ENCODE measurements around the gene NWD2. TPM values are rescaled to one million over a fixed set of nuclear protein-coding genes. Genes with fewer than 3 reads are reported as not detected.
A peak's percentile ranks its signal among the peaks of the same experiment; 100 is the strongest.

Gene NWD2
- total and polyA plus RNA-seq, 2 experiments from 2014 or later: 0.33 TPM; not detected in 1

GRCh38 chr4:37438564-37439279, 194.2 kb downstream of the NWD2 start:
- Histone ChIP-seq H3K27me3 (no peaks in the 10 kb centered on the region), H3K9me3 (ENCODE audit: low read depth) (no peaks in the 10 kb centered on the region), H3K36me3 (replicated peaks; ENCODE audit: insufficient read depth, low read depth) (no peaks in the 10 kb centered on the region), H3K4me2 (no peak overlapping the region), H3K9me2 (replicated peaks; ENCODE audit: insufficient read depth) (no peaks in the 10 kb centered on the region), H3K27ac (peak overlapping the region; percentile 90), H2AFZ (no peak overlapping the region), H3K79me2 (no peaks in the 10 kb centered on the region), H4K20me1 (ENCODE audit: insufficient read depth, poor library complexity, severe bottlenecking) (no peaks in the 10 kb centered on the region), H3K4me3 (no peak overlapping the region), H3K4me1 (ENCODE audit: insufficient read depth) (peaks cover 17% of the 10 kb centered on the region)
- TF ChIP-seq EZH2phosphoT487 (IDR thresholded peaks at IDR 0.05; ENCODE audit: low read depth, severe bottlenecking, unreplicated experiment) (no peak), EZH2 (IDR thresholded peaks at IDR 0.05; ENCODE audit: borderline replicate concordance) (no peak), CTCF (IDR thresholded peaks at IDR 0.05; ENCODE audit: poor library complexity) (no peak)
- no peak for DNase-seq (ENCODE audit: low spot score)
- WGBS (ENCODE audit: low lambda C conversion rate, missing lambda C conversion rate): 71% methylated on average over 8 of the region's 8 CpGs

- 59% methylated on average over 5 of the region's 5 CpGs for WGBS (ENCODE audit: low lambda C conversion rate, missing lambda C conversion rate)
- H3K36me3 ChIP-seq (replicated peaks; ENCODE audit: insufficient read depth, low read depth): no peaks in the 10 kb centered on the region
- no peaks in the 10 kb centered on the region for H3K9me3 ChIP-seq (ENCODE audit: low read depth)
- H3K27me3 ChIP-seq: no peaks in the 10 kb centered on the region
- H3K9me2 ChIP-seq (replicated peaks; ENCODE audit: insufficient read depth): no peaks in the 10 kb centered on the region
- H3K27ac ChIP-seq: peak overlapping the region; percentile 90
- no peaks in the 10 kb centered on the region for H4K20me1 ChIP-seq (ENCODE audit: insufficient read depth, poor library complexity, severe bottlenecking)
- peaks cover 17% of the 10 kb centered on the region for H3K4me1 ChIP-seq (ENCODE audit: insufficient read depth)
- no peak overlapping the region for H3K4me3 ChIP-seq
- peak; percentile 25 for DNase-seq (ENCODE audit: low spot score)
- no peak overlapping the region for H2AFZ ChIP-seq
- H3K79me2 ChIP-seq: no peaks in the 10 kb centered on the region
- no peak for TF ChIP-seq EZH2 (IDR thresholded peaks at IDR 0.05; ENCODE audit: borderline replicate concordance)
- TF ChIP-seq EZH2phosphoT487 (IDR thresholded peaks at IDR 0.05; ENCODE audit: low read depth, severe bottlenecking, unreplicated experiment): no peak
- no peak for TF ChIP-seq CTCF (IDR thresholded peaks at IDR 0.05; ENCODE audit: poor library complexity)
- no peak overlapping the region for H3K4me2 ChIP-seq
Measured at GRCh38 chr4:37439809-37440474, 195.4 kb downstream of the NWD2 start.

- Histone ChIP-seq H3K79me2 (no peaks in the 10 kb centered on the region), H3K36me3 (replicated peaks; ENCODE audit: insufficient read depth, low read depth) (no peaks in the 10 kb centered on the region), H3K27me3 (no peaks in the 10 kb centered on the region), H3K4me1 (ENCODE audit: insufficient read depth) (peaks cover 17% of the 10 kb centered on the region), H2AFZ (no peak overlapping the region), H3K9me2 (replicated peaks; ENCODE audit: insufficient read depth) (no peaks in the 10 kb centered on the region), H3K4me2 (no peak overlapping the region), H4K20me1 (ENCODE audit: insufficient read depth, poor library complexity, severe bottlenecking) (no peaks in the 10 kb centered on the region), H3K4me3 (no peak overlapping the region), H3K9me3 (ENCODE audit: low read depth) (no peaks in the 10 kb centered on the region), H3K27ac (peak overlapping the region; percentile 90)
- TF ChIP-seq EZH2 (IDR thresholded peaks at IDR 0.05; ENCODE audit: borderline replicate concordance) (no peak), CTCF (IDR thresholded peaks at IDR 0.05; ENCODE audit: poor library complexity) (no peak), EZH2phosphoT487 (IDR thresholded peaks at IDR 0.05; ENCODE audit: low read depth, severe bottlenecking, unreplicated experiment) (no peak)
- WGBS (ENCODE audit: low lambda C conversion rate, missing lambda C conversion rate): 73% methylated on average over 2 of the region's 2 CpGs
- DNase-seq (ENCODE audit: low spot score): no peak
Measured at GRCh38 chr4:37440501-37440900, 196.0 kb downstream of the NWD2 start.
